Right ventricle myocardium inferior (tissue), 1 donor: Measurements from ENCODE around the gene HGF. TPM values are rescaled to one million over a fixed set of nuclear protein-coding genes. Genes with fewer than 3 reads are reported as not detected.

Source experiments
- ATAC-seq: fragments of 200-7000 bp; cut with Tn5 transposase; one replicate; pipeline ENCODE4 v1.9.1; 2020; ENCODE audit warnings: mild to moderate bottlenecking, moderate library complexity
- DNase-seq: peaks from one replicate; pipeline ENCODE4 v3.0.0; 2021; ENCODE audit errors: missing footprints
- intact Hi-C: fragments of 100-400 bp; cut with DNase I; formaldehyde crosslinking; loops from one replicate; pipeline ENCODE4 v1.11.0; 2022
- total RNA-seq: library from RNA; stranded (reverse); fragmentation: NEBNext Ultra II Directional; extraction: Animal tissue kit (Norgen Biotek cat#: 25700); gene quantifications from one replicate; pipeline ENCODE4 v1.2.1, GENCODE V29; 2021
- donor health status: DM: no; HTN: yes; CAD: no; lungs with severe emphysema.

HGF gene
- total RNA-seq, 1 donor from 2014 or later = 3.1 TPM

GRCh38 chr7:81691199-81691821 lies 78.5 kb downstream of the HGF start:
- ATAC-seq = no peak
- no peak for DNase-seq
- intact Hi-C loops = no loop called here

- no peak for DNase-seq
- intact Hi-C loops = no loop called here
- no peak for ATAC-seq
Observed at GRCh38 chr7:81690688-81691087, 79.2 kb downstream of the HGF start.

GRCh38 chr7:81690251-81690650 lies 79.6 kb downstream of the HGF start:
- DNase-seq (no peak), ATAC-seq (no peak)
- intact Hi-C loops = no loop called here

GRCh38 chr7:81688622-81689411 lies 81.0 kb downstream of the HGF start:
- intact Hi-C loops = no loop called here
- DNase-seq (no peak), ATAC-seq (no peak)

GRCh38 chr7:81687062-81687461 lies 82.8 kb downstream of the HGF start:
- no peak for ATAC-seq
- DNase-seq = no peak
- intact Hi-C loops = no loop called here

GRCh38 chr7:81685270-81685868 lies 84.5 kb downstream of the HGF start:
- peak; percentile 34 for ATAC-seq
- intact Hi-C loops = no loop called here

GRCh38 chr7:81684514-81685269 lies 85.2 kb downstream of the HGF start:
- ATAC-seq (peak; percentile 98), DNase-seq (peak; percentile 90)
- intact Hi-C loops = no loop called here

More at GRCh38 chr7:81685270-81685868, 84.5 kb downstream of the HGF start:
- no peak for DNase-seq

GRCh38 chr7:81684033-81684432 lies 85.8 kb downstream of the HGF start:
- ATAC-seq = no peak
- DNase-seq = no peak
- intact Hi-C loops = no loop called here

- no peak for DNase-seq
- no peak for ATAC-seq
- intact Hi-C loops = no loop called here
Observed at GRCh38 chr7:81682873-81683272, 87.0 kb downstream of the HGF start.

- ATAC-seq (no peak), DNase-seq (no peak)
- intact Hi-C loops = no loop called here
Observed at GRCh38 chr7:81680120-81680519, 89.7 kb downstream of the HGF start.

- DNase-seq (no peak), ATAC-seq (peak; percentile 28)
- intact Hi-C loops = no loop called here
Observed at GRCh38 chr7:81676813-81677212, 93.0 kb downstream of the HGF start.

- peak; percentile 54 for ATAC-seq
- DNase-seq = no peak
- intact Hi-C loops = no loop called here
Observed at GRCh38 chr7:81676105-81676811, 93.6 kb downstream of the HGF start.

GRCh38 chr7:81674431-81674830 lies 95.4 kb downstream of the HGF start:
- intact Hi-C loops = no loop called here
- DNase-seq (no peak), ATAC-seq (no peak)

GRCh38 chr7:81672872-81673271 lies 97.0 kb downstream of the HGF start:
- intact Hi-C loops = no loop called here
- no peak for ATAC-seq
- no peak for DNase-seq

GRCh38 chr7:81669476-81670105 lies 100.3 kb downstream of the HGF start:
- ATAC-seq = no peak
- intact Hi-C loops = no loop called here
- no peak for DNase-seq

- DNase-seq (no peak), ATAC-seq (no peak)
- intact Hi-C loops = no loop called here
Observed at GRCh38 chr7:81666209-81666608, 103.6 kb downstream of the HGF start.

- intact Hi-C loops = no loop called here
- no peak for ATAC-seq
- no peak for DNase-seq
Observed at GRCh38 chr7:81665236-81665635, 104.6 kb downstream of the HGF start.

- no peak for ATAC-seq
- intact Hi-C loops = no loop called here
- DNase-seq = no peak
Observed at GRCh38 chr7:81664304-81664703, 105.5 kb downstream of the HGF start.
